ENCODE data around the gene SMIM36.

SMIM36 gene

DNA sequence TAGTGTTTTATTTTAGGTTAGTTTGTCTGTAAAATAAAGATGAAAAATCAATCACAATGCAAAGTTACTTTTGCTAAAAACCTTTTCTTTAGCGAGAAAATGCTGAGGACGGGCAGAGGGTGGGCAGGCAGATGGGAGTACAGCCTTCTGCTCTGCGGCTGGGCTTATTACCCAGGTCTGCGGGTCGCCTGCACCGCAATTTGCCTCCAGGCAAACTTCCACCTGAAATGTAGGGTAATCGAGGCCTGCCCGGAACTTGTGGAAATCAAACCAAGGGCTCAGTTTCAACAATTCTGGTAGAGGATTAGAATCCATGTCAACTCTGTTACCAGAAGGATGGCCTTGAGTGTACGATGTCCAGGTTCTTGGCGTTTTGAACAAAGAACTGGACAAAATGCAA, 67.3 kb downstream of the SMIM36 start:
- no peak overlapping the region for H3K4me2 ChIP-seq
- H4K20me1 ChIP-seq (ENCODE audit: insufficient read depth) = no peaks in the 10 kb centered on the region
- no peak overlapping the region for H3K4me3 ChIP-seq (IDR thresholded peaks at IDR 0.05; ENCODE audit: insufficient read depth, low read depth, low read length)
- H3K9ac ChIP-seq = no peak overlapping the region
- no peaks in the 10 kb centered on the region for H3K79me2 ChIP-seq (ENCODE audit: insufficient read depth, low read depth)
- no peaks in the 10 kb centered on the region for H3K27me3 ChIP-seq (ENCODE audit: insufficient read depth, low read depth)
- no peak overlapping the region for H2AFZ ChIP-seq (ENCODE audit: low read depth)
- no peak for TF ChIP-seq CTCF (conservative IDR thresholded peaks at IDR 0.05; ENCODE audit: low read depth, low read length)
- H3K27ac ChIP-seq = no peak overlapping the region
- no peaks in the 10 kb centered on the region for H3K36me3 ChIP-seq (ENCODE audit: insufficient read depth)
- no peaks in the 10 kb centered on the region for H3K4me1 ChIP-seq (ENCODE audit: low read depth, poor library complexity, severe bottlenecking)

GRCh38 chr17:55442953-55443683, 68.1 kb downstream of the SMIM36 start:
- Histone ChIP-seq H3K4me2 (no peak overlapping the region), H4K20me1 (ENCODE audit: insufficient read depth) (no peaks in the 10 kb centered on the region), H3K9ac (no peak overlapping the region), H3K79me2 (ENCODE audit: insufficient read depth, low read depth) (no peaks in the 10 kb centered on the region), H3K27ac (no peak overlapping the region), H3K36me3 (ENCODE audit: insufficient read depth) (no peaks in the 10 kb centered on the region), H2AFZ (ENCODE audit: low read depth) (no peak overlapping the region), H3K4me3 (IDR thresholded peaks at IDR 0.05; ENCODE audit: insufficient read depth, low read depth, low read length) (no peak overlapping the region), H3K4me1 (ENCODE audit: low read depth, poor library complexity, severe bottlenecking) (no peaks in the 10 kb centered on the region), H3K27me3 (ENCODE audit: insufficient read depth, low read depth) (no peaks in the 10 kb centered on the region)
- TF ChIP-seq CTCF (conservative IDR thresholded peaks at IDR 0.05; ENCODE audit: low read depth, low read length) = no peak

DNA sequence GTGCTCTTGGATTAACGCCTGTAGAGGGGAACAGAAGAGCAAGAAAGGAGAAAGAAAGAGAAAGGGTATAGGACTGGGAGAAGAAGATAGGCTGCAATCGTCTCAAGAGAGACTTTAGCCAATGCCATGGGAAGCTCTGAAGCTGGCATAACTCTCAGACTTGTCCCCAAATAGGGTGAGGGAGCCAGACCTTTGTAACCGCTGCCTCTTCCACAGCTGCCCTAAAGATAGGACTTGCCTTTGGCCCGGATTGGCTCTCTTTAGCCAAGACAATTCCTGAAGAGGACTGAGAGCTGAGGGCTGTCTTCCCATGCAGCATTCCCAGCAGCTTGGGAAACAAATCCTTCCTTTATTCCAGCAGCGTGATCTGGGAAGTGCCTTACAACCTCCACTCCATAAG, 68.8 kb downstream of the SMIM36 start:
- Histone ChIP-seq H3K9ac (no peak overlapping the region), H3K4me1 (ENCODE audit: low read depth, poor library complexity, severe bottlenecking) (peaks cover 5% of the 10 kb centered on the region), H2AFZ (ENCODE audit: low read depth) (no peak overlapping the region), H3K4me3 (IDR thresholded peaks at IDR 0.05; ENCODE audit: insufficient read depth, low read depth, low read length) (no peak overlapping the region), H3K36me3 (ENCODE audit: insufficient read depth) (no peaks in the 10 kb centered on the region), H3K27ac (no peak overlapping the region), H3K27me3 (ENCODE audit: insufficient read depth, low read depth) (no peaks in the 10 kb centered on the region), H3K4me2 (no peak overlapping the region), H3K79me2 (ENCODE audit: insufficient read depth, low read depth) (no peaks in the 10 kb centered on the region), H4K20me1 (ENCODE audit: insufficient read depth) (no peaks in the 10 kb centered on the region)
- no peak for TF ChIP-seq CTCF (conservative IDR thresholded peaks at IDR 0.05; ENCODE audit: low read depth, low read length)

GRCh38 chr17:55441544-55441943, 69.7 kb downstream of the SMIM36 start:
- Histone ChIP-seq H3K27me3 (ENCODE audit: insufficient read depth, low read depth) (no peaks in the 10 kb centered on the region), H2AFZ (ENCODE audit: low read depth) (no peak overlapping the region)

More at GRCh38 chr17:55441544-55441943, 69.7 kb downstream of the SMIM36 start:
- Histone ChIP-seq H3K9ac (no peak overlapping the region), H3K4me2 (no peak overlapping the region), H3K27ac (no peak overlapping the region), H3K4me3 (IDR thresholded peaks at IDR 0.05; ENCODE audit: insufficient read depth, low read depth, low read length) (no peak overlapping the region), H3K4me1 (ENCODE audit: low read depth, poor library complexity, severe bottlenecking) (peaks cover 14% of the 10 kb centered on the region), H3K79me2 (ENCODE audit: insufficient read depth, low read depth) (no peaks in the 10 kb centered on the region), H4K20me1 (ENCODE audit: insufficient read depth) (no peaks in the 10 kb centered on the region), H3K36me3 (ENCODE audit: insufficient read depth) (no peaks in the 10 kb centered on the region)
- TF ChIP-seq CTCF (conservative IDR thresholded peaks at IDR 0.05; ENCODE audit: low read depth, low read length) = no peak
